ENCODE data around the gene SLC7A10. TPM values are rescaled to one million over a fixed set of nuclear protein-coding genes. Genes with fewer than 3 reads are reported as not detected.

SLC7A10 gene
- total RNA-seq, 4 donors from 2014 or later, result not detected

- no peak for TF ChIP-seq POLR2A (IDR thresholded peaks at IDR 0.05)
- TF ChIP-seq CTCF (IDR thresholded peaks at IDR 0.05 in 4 of 5, conservative IDR thresholded peaks at IDR 0.05 in 1 of 5), result no peak
- Histone ChIP-seq H3K4me3 (peak overlapping the region; percentile 55 to 66 (median 65)), H3K27me3 (no peaks in the 10 kb centered on the region), H3K9me3 (no peaks in the 10 kb centered on the region), H3K4me1 (peaks cover 5 to 12% of the 10 kb centered on the region in 2 donors), H3K36me3 (no peaks in the 10 kb centered on the region), H3K27ac (peak overlapping the region in 2 of 4 donors; percentile 24 to 53)
- in situ Hi-C loops (cut with MboI; ENCODE audit: low sequenced_read_pairs in 4 of 4), result no loop called here
- intact Hi-C loops (cut with DNase I; ENCODE audit: low total_unique reads), result no loop called here
- DNase-seq (no peak), ATAC-seq (no peak)
Measured at GRCh38 chr19:33195645-33196347, 29.9 kb downstream of the SLC7A10 start.

GRCh38 chr19:33194886-33195644 lies 30.6 kb downstream of the SLC7A10 start:
- H3K27ac ChIP-seq, result peak overlapping the region; percentile 24 to 53 (median 48)
- intact Hi-C loops (cut with DNase I; ENCODE audit: low total_unique reads) (no loop called here), in situ Hi-C loops (cut with MboI; ENCODE audit: low sequenced_read_pairs in 4 of 4) (no loop called here)
- H3K4me3 ChIP-seq, result peak overlapping the region; percentile 55 to 66 (median 65)
- TF ChIP-seq POLR2A (IDR thresholded peaks at IDR 0.05) (no peak), CTCF (IDR thresholded peaks at IDR 0.05 in 4 of 5, conservative IDR thresholded peaks at IDR 0.05 in 1 of 5) (no peak)
- DNase-seq, result no peak
- no peaks in the 10 kb centered on the region for H3K36me3 ChIP-seq
- ATAC-seq, result peak; percentile 37 to 59
- peaks cover 5 to 12% of the 10 kb centered on the region in 2 donors for H3K4me1 ChIP-seq
- H3K27me3 ChIP-seq, result no peaks in the 10 kb centered on the region
- H3K9me3 ChIP-seq, result no peaks in the 10 kb centered on the region

- Histone ChIP-seq H3K36me3 (no peaks in the 10 kb centered on the region), H3K9me3 (no peaks in the 10 kb centered on the region), H3K27ac (peak overlapping the region in 3 of 4 donors; percentile 43 to 53 (median 53)), H3K4me3 (peak overlapping the region; percentile 55 to 66 (median 65)), H3K4me1 (peaks cover 5 to 12% of the 10 kb centered on the region in 2 donors), H3K27me3 (no peaks in the 10 kb centered on the region)
- TF ChIP-seq CTCF (IDR thresholded peaks at IDR 0.05 in 4 of 5, conservative IDR thresholded peaks at IDR 0.05 in 1 of 5) (no peak), POLR2A (IDR thresholded peaks at IDR 0.05) (no peak)
- ATAC-seq (peak; percentile 50 to 72), DNase-seq (no peak)
- intact Hi-C loops (cut with DNase I; ENCODE audit: low total_unique reads), result no loop called here
- in situ Hi-C loops (cut with MboI; ENCODE audit: low sequenced_read_pairs in 4 of 4), result no loop called here
Measured at GRCh38 chr19:33194532-33194885, 31.1 kb downstream of the SLC7A10 start.

- peaks cover 5 to 12% of the 10 kb centered on the region in 2 donors for H3K4me1 ChIP-seq
Measured at GRCh38 chr19:33193865-33194362, 31.7 kb downstream of the SLC7A10 start, which contains the start of gene LRP3. Gene LRP3 (plus strand): TSS chr19:33194330. CDS start chr19:33194786, 456 bp downstream.

More at GRCh38 chr19:33193865-33194362, 31.7 kb downstream of the SLC7A10 start, which contains the start of gene LRP3:
- intact Hi-C loops (cut with DNase I; ENCODE audit: low total_unique reads) (no loop called here), in situ Hi-C loops (cut with MboI; ENCODE audit: low sequenced_read_pairs in 4 of 4) (no loop called here)
- Histone ChIP-seq H3K9me3 (no peaks in the 10 kb centered on the region), H3K27me3 (no peaks in the 10 kb centered on the region), H3K27ac (peak within 1 kb of the TSS; percentile 24 to 62 (median 48)), H3K36me3 (no peaks in the 10 kb centered on the region), H3K4me3 (peak within 1 kb of the TSS; percentile 55 to 66 (median 65))
- peak; percentile 61 to 78 for ATAC-seq
- DNase-seq, result peak in 1 of 2 donors; percentile 24
- TF ChIP-seq POLR2A (IDR thresholded peaks at IDR 0.05) (no peak), CTCF (IDR thresholded peaks at IDR 0.05 in 4 of 5, conservative IDR thresholded peaks at IDR 0.05 in 1 of 5) (no peak)
